H1 (cell line): ENCODE data around the gene TEX14. TPM values are rescaled to one million over a fixed set of nuclear protein-coding genes. Genes with fewer than 3 reads are reported as not detected.

Source experiments
- CBX8 ChIP-seq: fragments of 300-800, 300-1000 bp; sonication (generic); IDR thresholded peaks from 2 replicates; pipeline ENCODE4 v1.7.1; 2016; ENCODE audit warnings: low read depth, low read length, borderline replicate concordance
- EGR1 ChIP-seq: IDR thresholded peaks from 2 replicates; pipeline ENCODE4 v1.6.1; 2011; ENCODE audit warnings: low read depth, low read length, borderline replicate concordance
- HDAC2 ChIP-seq, 2 experiments: fragments of 300-600 bp in 1 of 2; sonication (generic) in 1 of 2; IDR thresholded peaks; 2 replicates each; pipeline ENCODE4 v1.6.1; 2011 to 2012; ENCODE audit warnings: low read depth in 2 of 2, low read length in 2 of 2, mild to moderate bottlenecking in 2 of 2, moderate library complexity in 2 of 2, borderline replicate concordance in 1 of 2, inconsistent platforms in 1 of 2
- polyA plus RNA-seq, 7 experiments: library from polyadenylated mRNA; depleted of rRNA in 3 of 7; stranded (reverse) in 5 of 7; unstranded in 2 of 7; fragments of >200 nt in 5 of 7; fragments of 200-250 nt in 2 of 7; gene quantifications; 1 replicate in 5 of 7; 2 replicates in 1 of 7; 4 replicates in 1 of 7; pipeline versions ENCODE4 v1.2.1 to v1.2.3, GENCODE V29; 2011 to 2013; ENCODE audit warnings: missing spikeins in 2 of 7, mixed read lengths in 2 of 7
- total RNA-seq: library from RNA; stranded (reverse); fragmentation: NEBNext Ultra II Directional; extraction: Animal tissue kit (Norgen Biotek cat#: 25700); gene quantifications from 2 replicates; pipeline ENCODE4 v1.2.1, GENCODE V29; 2021

The TEX14 gene
- total and polyA plus RNA-seq, 2 of the 8 experiments (the other 6 are each of a cell fraction or from before 2014, with no cell fraction given): 0.83 to 2.5 TPM

DNA sequence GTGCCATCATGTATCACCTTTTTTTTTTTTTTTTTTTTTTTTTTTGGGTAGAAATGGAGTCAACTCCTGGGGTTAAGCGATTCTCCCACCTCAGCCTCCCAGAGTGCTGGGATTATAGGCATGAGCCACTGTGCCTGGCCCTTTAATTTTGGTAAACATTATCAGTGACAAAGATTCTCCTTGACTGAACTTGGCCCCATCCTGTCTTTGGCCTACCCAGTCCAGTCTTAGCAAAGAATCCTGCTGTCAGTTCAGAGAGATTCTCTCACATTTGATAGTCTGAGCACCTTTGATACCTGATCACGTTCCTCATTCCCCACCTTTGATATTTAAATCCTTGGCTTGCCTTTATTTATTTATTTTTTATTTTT lies 12.1 kb upstream of the TEX14 start (continued):
- TF ChIP-seq EGR1 (no peak), HDAC2 (IDR thresholded peaks at IDR 0.05; ENCODE audit: borderline replicate concordance in 1 of 2, low read depth in 2 of 2, low read length in 2 of 2) (no peak), CBX8 (no peak)
- TF ChIP-seq, all 59 proteins: peak for 0
